Endodermal cell (in vitro differentiated cells): Measurements from ENCODE around the gene BZW1. TPM values are rescaled to one million over a fixed set of nuclear protein-coding genes. Genes with fewer than 3 reads are reported as not detected.
A peak's percentile ranks its signal among the peaks of the same experiment; 100 is the strongest.

Experiments
- DNase-seq: peaks from one replicate; pipeline ENCODE4 v3.0.0-alpha.2; 2017
- H3K27ac ChIP-seq: 2 replicates; pipeline ENCODE4 v1.5.1; 2013; ENCODE audit warnings: mild to moderate bottlenecking, low read depth, low read length, moderate library complexity
- H3K27me3 ChIP-seq: 2 replicates; pipeline ENCODE4 v1.6.1; 2013; ENCODE audit warnings: mild to moderate bottlenecking, low read length, moderate library complexity; ENCODE audit not compliant: insufficient read depth, control insufficient read depth, poor library complexity, severe bottlenecking
- H3K36me3 ChIP-seq: 2 replicates; pipeline ENCODE4 v1.7.0; 2013; ENCODE audit warnings: mild to moderate bottlenecking, low read length, moderate library complexity; ENCODE audit not compliant: control insufficient read depth, insufficient read depth
- H3K4me1 ChIP-seq: one replicate; pipeline ENCODE4 v1.7.0; 2013; ENCODE audit warnings: low read length; ENCODE audit not compliant: control insufficient read depth, insufficient read depth
- H3K4me3 ChIP-seq: 2 replicates; pipeline ENCODE4 v1.5.1; 2013; ENCODE audit warnings: mild to moderate bottlenecking, low read length, moderate library complexity
- H3K9ac ChIP-seq: 2 replicates; pipeline ENCODE4 v1.6.1; 2013; ENCODE audit warnings: mild to moderate bottlenecking, low read length, moderate library complexity; ENCODE audit not compliant: poor library complexity, severe bottlenecking; ENCODE audit errors: extremely low read depth
- H3K9me3 ChIP-seq: 2 replicates; pipeline ENCODE4 v1.6.1; 2013; ENCODE audit warnings: mild to moderate bottlenecking, low read length, moderate library complexity; ENCODE audit not compliant: control insufficient read depth
- H3K27ac Mint-ChIP-seq: 2 replicates; pipeline ENCODE4 v1.8.0; 2020; ENCODE audit warnings: mixed read lengths
- H3K27me3 Mint-ChIP-seq: 2 replicates; pipeline ENCODE4 v1.8.0; 2021; ENCODE audit warnings: mild to moderate bottlenecking, mixed read lengths; ENCODE audit not compliant: insufficient read depth
- H3K36me3 Mint-ChIP-seq: 2 replicates; pipeline ENCODE4 v1.8.0; 2020; ENCODE audit warnings: low read depth, mixed read lengths
- H3K4me1 Mint-ChIP-seq: 2 replicates; pipeline ENCODE4 v1.8.0; 2020; ENCODE audit warnings: mixed read lengths
- H3K4me3 Mint-ChIP-seq: 2 replicates; pipeline ENCODE4 v1.8.0; 2020; ENCODE audit warnings: mild to moderate bottlenecking, moderate library complexity, mixed read lengths
- H3K9me3 Mint-ChIP-seq: 2 replicates; pipeline ENCODE4 v1.8.0; 2020; ENCODE audit warnings: mild to moderate bottlenecking, mixed read lengths
- WGBS, 2 experiments: methylation state at CpG; one replicate each; pipeline versions ENCODE4 v1.1.5 to v1.1.7; 2013; ENCODE audit warnings: missing lambda C conversion rate in 2 of 2, mixed read lengths in 1 of 2; ENCODE audit not compliant: insufficient coverage in 1 of 2, insufficient read length in 1 of 2; 5-methylcytosine and 5-hydroxymethylcytosine counted together
- total RNA-seq, 2 donors: library from RNA; stranded (reverse); fragmentation: NEBNext Ultra II Directional in 1 of 2; extraction: Animal tissue kit (Norgen Biotek cat#: 25700) in 1 of 2; gene quantifications; 2 replicates in 1 of 2; 3 replicates in 1 of 2; pipeline ENCODE4 v1.2.1, GENCODE V29; 2021
- TF ChIP-seq, protein P1 (sequence below): fragments of 200-600 bp; sonication (generic); conservative IDR thresholded peaks from 2 replicates; pipeline ENCODE4 v1.5.0; 2021; ENCODE audit warnings: antibody characterized with exemption, mild to moderate bottlenecking

BZW1 gene
- total RNA-seq, 2 donors from 2014 or later = 314 to 323 TPM

DNA sequence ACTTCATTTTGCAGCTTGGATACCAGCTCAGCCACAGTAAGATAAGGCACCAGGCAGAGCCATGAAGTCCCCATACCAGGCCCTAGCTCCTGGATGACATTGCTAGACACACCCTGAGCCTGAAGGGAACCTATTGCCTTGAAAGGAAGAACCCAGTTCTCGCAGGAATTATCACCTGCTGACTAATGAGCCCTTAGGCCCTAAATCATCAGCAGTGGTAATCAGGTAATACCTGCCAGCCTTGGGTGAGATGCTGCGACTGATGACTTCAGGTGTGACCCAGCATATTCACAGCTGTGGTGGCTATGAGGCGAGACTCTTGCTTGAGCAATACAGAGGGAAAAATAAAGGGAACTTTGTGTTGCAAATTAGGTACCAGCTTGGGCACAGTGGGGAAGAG, 27.8 kb downstream of the BZW1 start:
- DNase-seq = peak; percentile 65
- no peak overlapping the region for H3K4me3 Mint-ChIP-seq
- H3K9me3 Mint-ChIP-seq = peaks cover 21% of the 10 kb centered on the region
- Histone ChIP-seq H3K27me3 (no peaks in the 10 kb centered on the region), H3K4me1 (no peaks in the 10 kb centered on the region), H3K27ac (no peak overlapping the region), H3K9ac (no peak overlapping the region), H3K36me3 (no peaks in the 10 kb centered on the region), H3K9me3 (peaks cover 14% of the 10 kb centered on the region), H3K4me3 (no peak overlapping the region)
- 86 to 91% methylated on average over 3 of the region's 3 CpGs for WGBS, 2 experiments
- H3K27ac Mint-ChIP-seq = no peak overlapping the region
- no peaks in the 10 kb centered on the region for H3K36me3 Mint-ChIP-seq
- H3K27me3 Mint-ChIP-seq = peaks cover 5% of the 10 kb centered on the region
- H3K4me1 Mint-ChIP-seq = no peaks in the 10 kb centered on the region
- TF ChIP-seq, protein P1, sequence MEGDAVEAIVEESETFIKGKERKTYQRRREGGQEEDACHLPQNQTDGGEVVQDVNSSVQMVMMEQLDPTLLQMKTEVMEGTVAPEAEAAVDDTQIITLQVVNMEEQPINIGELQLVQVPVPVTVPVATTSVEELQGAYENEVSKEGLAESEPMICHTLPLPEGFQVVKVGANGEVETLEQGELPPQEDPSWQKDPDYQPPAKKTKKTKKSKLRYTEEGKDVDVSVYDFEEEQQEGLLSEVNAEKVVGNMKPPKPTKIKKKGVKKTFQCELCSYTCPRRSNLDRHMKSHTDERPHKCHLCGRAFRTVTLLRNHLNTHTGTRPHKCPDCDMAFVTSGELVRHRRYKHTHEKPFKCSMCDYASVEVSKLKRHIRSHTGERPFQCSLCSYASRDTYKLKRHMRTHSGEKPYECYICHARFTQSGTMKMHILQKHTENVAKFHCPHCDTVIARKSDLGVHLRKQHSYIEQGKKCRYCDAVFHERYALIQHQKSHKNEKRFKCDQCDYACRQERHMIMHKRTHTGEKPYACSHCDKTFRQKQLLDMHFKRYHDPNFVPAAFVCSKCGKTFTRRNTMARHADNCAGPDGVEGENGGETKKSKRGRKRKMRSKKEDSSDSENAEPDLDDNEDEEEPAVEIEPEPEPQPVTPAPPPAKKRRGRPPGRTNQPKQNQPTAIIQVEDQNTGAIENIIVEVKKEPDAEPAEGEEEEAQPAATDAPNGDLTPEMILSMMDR = no peak

- no peaks in the 10 kb centered on the region for H3K9me3 Mint-ChIP-seq
- H3K9me3 ChIP-seq = no peaks in the 10 kb centered on the region
- no peaks in the 10 kb centered on the region for H3K36me3 Mint-ChIP-seq
- TF ChIP-seq, protein P1 = no peak
- H3K27ac ChIP-seq = no peak overlapping the region
- H3K27me3 ChIP-seq = no peaks in the 10 kb centered on the region
- H3K4me3 ChIP-seq = no peak overlapping the region
- H3K27me3 Mint-ChIP-seq = peaks cover 3% of the 10 kb centered on the region
- no peak overlapping the region for H3K27ac Mint-ChIP-seq
- no peaks in the 10 kb centered on the region for H3K4me1 ChIP-seq
- no peak for DNase-seq
- H3K4me3 Mint-ChIP-seq = no peak overlapping the region
- H3K9ac ChIP-seq = no peak overlapping the region
- WGBS, 2 experiments = 91 to 94% methylated on average over 16 to 24 of the region's 24 CpGs
- H3K36me3 ChIP-seq = no peaks in the 10 kb centered on the region
- H3K4me1 Mint-ChIP-seq = no peaks in the 10 kb centered on the region
These were observed 32.6 kb downstream of the BZW1 start for GRCh38 chr2:200843993-200844948.

DNA sequence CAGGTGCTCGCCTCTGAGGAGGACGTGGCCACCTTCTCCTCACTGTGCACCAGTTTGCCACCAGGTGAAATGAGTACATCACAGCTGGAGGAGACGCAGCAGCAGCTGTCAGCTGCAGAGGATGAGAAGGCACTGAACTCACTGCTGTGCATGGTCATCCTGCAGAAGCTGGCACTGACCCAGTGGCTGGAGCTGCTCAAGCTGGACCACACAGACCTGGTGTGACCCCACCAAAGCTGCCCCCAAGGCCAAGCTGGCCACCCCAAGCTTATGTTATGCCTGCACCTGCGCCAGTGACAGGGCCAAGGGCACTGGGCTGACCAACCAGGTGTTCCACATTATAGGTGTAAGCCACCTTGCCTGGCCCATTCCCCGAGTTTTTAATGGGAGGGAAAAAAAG, 33.5 kb downstream of the BZW1 start:
- WGBS, 2 experiments = 93 to 95% methylated on average over 4 to 5 of the region's 5 CpGs

More for the DNA sequence above, 33.5 kb downstream of the BZW1 start:
- TF ChIP-seq, protein P1 = no peak
- Histone ChIP-seq H3K27me3 (no peaks in the 10 kb centered on the region), H3K36me3 (no peaks in the 10 kb centered on the region), H3K4me1 (no peaks in the 10 kb centered on the region), H3K9ac (no peak overlapping the region), H3K4me3 (no peak overlapping the region), H3K27ac (no peak overlapping the region), H3K9me3 (no peaks in the 10 kb centered on the region)
- Mint-ChIP-seq H3K4me3 (no peak overlapping the region), H3K27me3 (peaks cover 3% of the 10 kb centered on the region), H3K9me3 (no peaks in the 10 kb centered on the region), H3K4me1 (no peaks in the 10 kb centered on the region), H3K36me3 (no peaks in the 10 kb centered on the region), H3K27ac (no peak overlapping the region)
- no peak for DNase-seq
